BJ (cell line): ENCODE results near the gene HSPH1. TPM values are rescaled to one million over a fixed set of nuclear protein-coding genes. Genes with fewer than 3 reads are reported as not detected.

ENCODE experiments used
- CTCF ChIA-PET: fragments of 350-600 bp; formaldehyde crosslinking; extraction: SDS; loops from one replicate; lab custom pipeline; 2021; ENCODE audit warnings: antibody characterized with exemption, inconsistent platforms; lab: Yijun Ruan, JAX
- POLR2A ChIA-PET: fragments of 300-600 bp; sonication (Branson Sonifier 250); formaldehyde crosslinking; extraction: SDS; loops from one replicate; lab custom pipeline; 2021; ENCODE audit warnings: antibody characterized with exemption; lab: Charles Lee
- DNase-seq: peaks from one replicate; pipeline ENCODE4 v3.0.0-alpha.2; 2011; ENCODE audit warnings: low read depth
- H3K27me3 ChIP-seq: 2 replicates; pipeline ENCODE4 v1.6.0; 2011; ENCODE audit warnings: low read length; ENCODE audit not compliant: control insufficient read depth, insufficient read depth
- H3K36me3 ChIP-seq: 2 replicates; pipeline ENCODE4 v1.5.1; 2011; ENCODE audit warnings: low read length; ENCODE audit not compliant: control insufficient read depth, insufficient read depth
- H3K4me3 ChIP-seq: 2 replicates; pipeline ENCODE4 v1.5.1; 2011; ENCODE audit warnings: low read depth, mild to moderate bottlenecking, control low read depth, low read length
- polyA plus RNA-seq: library from polyadenylated mRNA; depleted of rRNA; stranded (reverse); fragments of >200 nt; gene quantifications from 2 replicates; pipeline ENCODE4 v1.2.3, GENCODE V29; 2011
- TF ChIP-seq, protein P1 (sequence below): IDR thresholded peaks from 2 replicates; pipeline ENCODE4 v1.5.1; 2011; ENCODE audit warnings: low read depth, mild to moderate bottlenecking, control low read depth, inconsistent platforms, low read length, moderate library complexity; ENCODE audit not compliant: insufficient read depth

The HSPH1 gene
- polyA plus RNA-seq, 1 experiment = 15.0 TPM

DNA sequence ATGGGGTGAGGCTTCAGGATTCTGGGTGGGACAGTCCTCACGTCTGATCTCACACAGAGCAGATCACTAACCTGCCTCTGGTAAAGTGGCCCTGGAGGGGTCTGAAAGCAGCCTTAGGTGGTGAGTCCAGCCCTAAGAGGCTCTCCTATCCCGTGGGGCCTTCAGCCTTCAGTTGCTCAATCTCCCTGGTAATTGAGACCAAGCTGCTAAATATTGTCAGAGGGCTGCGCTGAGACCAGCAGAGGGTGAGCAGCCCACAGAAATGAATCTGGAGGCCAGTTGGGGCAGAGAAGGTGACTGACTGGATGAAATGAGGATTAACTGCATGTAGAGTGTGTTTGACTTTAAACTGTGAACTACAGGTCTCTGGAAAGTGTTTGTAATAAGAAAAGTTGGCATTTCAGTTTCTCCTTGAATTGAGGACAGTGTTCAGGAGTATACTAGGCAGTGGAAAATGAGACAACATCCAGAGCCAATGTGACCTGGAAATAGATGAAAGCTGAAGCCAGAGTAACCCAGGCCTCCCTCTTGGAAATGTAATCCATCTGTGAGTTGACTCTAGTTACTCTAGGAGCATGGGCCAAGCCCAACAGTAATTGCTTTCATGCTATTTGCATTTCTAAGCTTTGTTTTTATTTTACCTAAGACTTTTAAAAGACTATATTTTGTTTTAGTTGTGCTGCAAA lies 14.3 kb upstream of the HSPH1 start:
- Histone ChIP-seq H3K36me3 (no peaks in the 10 kb centered on the region), H3K4me3 (no peak overlapping the region), H3K27me3 (no peaks in the 10 kb centered on the region)
- ChIA-PET POLR2A (no interaction called here), CTCF (interaction anchor here (1.2 kb wide), 1 partner anchor 12 kb away, joined by 5 read pairs; no protein-coding TSS in a partner anchor)
- TF ChIP-seq, protein P1, sequence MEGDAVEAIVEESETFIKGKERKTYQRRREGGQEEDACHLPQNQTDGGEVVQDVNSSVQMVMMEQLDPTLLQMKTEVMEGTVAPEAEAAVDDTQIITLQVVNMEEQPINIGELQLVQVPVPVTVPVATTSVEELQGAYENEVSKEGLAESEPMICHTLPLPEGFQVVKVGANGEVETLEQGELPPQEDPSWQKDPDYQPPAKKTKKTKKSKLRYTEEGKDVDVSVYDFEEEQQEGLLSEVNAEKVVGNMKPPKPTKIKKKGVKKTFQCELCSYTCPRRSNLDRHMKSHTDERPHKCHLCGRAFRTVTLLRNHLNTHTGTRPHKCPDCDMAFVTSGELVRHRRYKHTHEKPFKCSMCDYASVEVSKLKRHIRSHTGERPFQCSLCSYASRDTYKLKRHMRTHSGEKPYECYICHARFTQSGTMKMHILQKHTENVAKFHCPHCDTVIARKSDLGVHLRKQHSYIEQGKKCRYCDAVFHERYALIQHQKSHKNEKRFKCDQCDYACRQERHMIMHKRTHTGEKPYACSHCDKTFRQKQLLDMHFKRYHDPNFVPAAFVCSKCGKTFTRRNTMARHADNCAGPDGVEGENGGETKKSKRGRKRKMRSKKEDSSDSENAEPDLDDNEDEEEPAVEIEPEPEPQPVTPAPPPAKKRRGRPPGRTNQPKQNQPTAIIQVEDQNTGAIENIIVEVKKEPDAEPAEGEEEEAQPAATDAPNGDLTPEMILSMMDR = no peak
- no peak for DNase-seq

DNA sequence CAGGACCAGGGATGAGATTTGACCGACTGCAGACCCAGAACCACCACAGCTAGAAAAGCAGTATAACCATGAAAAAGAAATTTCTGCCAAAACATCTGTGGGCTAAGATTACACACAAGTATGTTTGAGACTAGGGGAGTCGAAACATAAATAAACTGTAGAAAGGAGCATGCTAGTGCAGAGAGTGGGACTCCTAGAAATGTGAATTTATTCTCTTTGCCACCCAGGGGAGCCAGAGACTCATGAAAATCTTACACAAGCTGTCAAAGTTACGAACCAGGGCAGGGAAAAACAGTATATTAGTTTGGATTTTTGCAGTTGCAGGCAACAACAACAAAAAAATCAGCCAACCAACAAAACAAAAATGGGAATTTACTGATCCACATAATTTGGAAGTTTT lies 12.3 kb upstream of the HSPH1 start:
- H3K27me3 ChIP-seq = no peaks in the 10 kb centered on the region
- TF ChIP-seq, protein P1 = 0 out of 2 replicates have a peak, but pooled peaks have one; percentile 2
- no peaks in the 10 kb centered on the region for H3K36me3 ChIP-seq
- no peak overlapping the region for H3K4me3 ChIP-seq
- POLR2A ChIA-PET = no interaction called here
- CTCF ChIA-PET = interaction anchor here (0.8 to 1.3 kb wide), 7 partner anchors 14 to 250 kb away, joined by 3 to 5 read pairs (median 3); partner anchors contain the start of gene B3GLCT
- DNase-seq = no peak

DNA sequence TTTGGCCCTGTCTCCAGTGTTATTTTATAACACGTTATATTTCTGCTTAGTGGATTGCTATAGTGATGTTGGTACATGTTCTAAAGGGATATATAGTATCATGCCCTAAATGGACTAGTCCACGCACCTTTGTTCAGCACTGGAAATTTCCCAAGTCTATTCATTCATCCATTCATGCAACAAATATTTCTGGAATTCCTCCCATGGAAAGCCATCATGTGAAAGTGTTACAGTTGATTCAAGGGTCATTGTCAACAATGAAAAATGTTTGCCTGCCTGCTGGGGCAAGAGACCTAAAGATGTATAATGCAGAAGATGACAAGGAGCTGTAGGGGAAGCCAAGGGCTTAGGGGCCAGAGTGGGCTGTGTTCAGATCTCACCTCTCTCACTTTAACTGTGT lies 10.8 kb upstream of the HSPH1 start:
- Histone ChIP-seq H3K4me3 (no peak overlapping the region), H3K36me3 (no peaks in the 10 kb centered on the region), H3K27me3 (no peaks in the 10 kb centered on the region)
- POLR2A ChIA-PET = no interaction called here
- CTCF ChIA-PET = interaction anchor here (0.6 to 1.5 kb wide), 7 partner anchors 23 to 553 kb away, joined by 3 to 6 read pairs (median 4); partner anchors contain the start of gene B3GLCT
- no peak for DNase-seq
- TF ChIP-seq, protein P1 = no peak

DNA sequence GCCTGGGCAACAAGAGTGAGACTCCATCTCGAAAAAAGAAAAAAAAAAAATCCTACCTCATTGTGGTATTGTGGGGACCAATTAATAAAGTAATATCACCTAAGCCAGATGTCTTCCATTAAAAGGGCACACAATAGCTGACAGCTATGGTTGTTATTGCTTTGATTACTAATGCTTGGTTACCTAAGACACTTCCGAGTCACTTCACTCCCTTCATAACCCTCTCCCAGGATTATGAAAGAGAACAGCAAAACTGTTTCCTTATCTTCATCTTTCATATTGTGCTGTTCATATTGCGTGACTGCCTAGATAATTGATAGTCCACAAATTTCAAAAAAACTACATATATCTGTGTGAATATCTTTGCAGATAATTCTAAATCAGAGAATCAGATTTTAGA lies 10.3 kb upstream of the HSPH1 start:
- Histone ChIP-seq H3K27me3 (no peaks in the 10 kb centered on the region), H3K36me3 (no peaks in the 10 kb centered on the region), H3K4me3 (no peak overlapping the region)
- POLR2A ChIA-PET = no interaction called here
- CTCF ChIA-PET = interaction anchor here (0.6 to 1.5 kb wide), 6 partner anchors 24 to 553 kb away, joined by 3 to 5 read pairs (median 4); partner anchors contain the start of gene B3GLCT
- no peak for DNase-seq
- TF ChIP-seq, protein P1 = no peak

DNA sequence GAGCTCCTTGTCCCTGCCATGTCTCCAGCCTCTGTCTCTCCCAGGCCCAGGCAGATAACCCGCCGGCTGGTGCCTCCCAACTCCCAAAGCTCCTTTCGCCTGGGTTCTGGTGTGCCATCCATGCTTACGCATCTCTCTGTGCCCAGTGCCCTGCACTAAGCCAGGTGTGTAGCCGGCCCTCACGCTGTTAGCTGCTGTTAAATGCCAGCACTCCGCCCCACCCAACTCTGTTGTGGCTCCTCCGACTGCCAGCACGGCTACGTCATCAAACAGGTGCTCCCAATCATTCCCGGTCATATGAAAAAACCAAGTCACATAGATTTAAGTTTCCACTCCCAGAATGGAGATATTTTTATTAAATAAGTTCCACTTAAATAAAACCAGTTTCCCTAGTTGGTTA lies 7.0 kb upstream of the HSPH1 start:
- POLR2A ChIA-PET = no interaction called here
- no peak overlapping the region for H3K4me3 ChIP-seq
- TF ChIP-seq, protein P1 = no peak
- no peaks in the 10 kb centered on the region for H3K36me3 ChIP-seq
- CTCF ChIA-PET = no interaction called here
- no peaks in the 10 kb centered on the region for H3K27me3 ChIP-seq
- DNase-seq = no peak
